Activated CD8-positive, alpha-beta memory T cell treated with anti-CD3 and anti-CD28 coated beads for 4 hours (primary cell): ENCODE results near the gene SAA1.
"Not testable (repeated sequence)": the region's sequence is repeated elsewhere in the genome, so short reads cannot be mapped to it uniquely, and the experiment has no call there.

Source experiments
- DNase-seq, 2 donors: peaks; one replicate each; pipeline ENCODE4 v3.0.0-alpha.2; 2020; ENCODE audit warnings: low read depth in 2 of 2

SAA1 gene

GRCh38 chr11:18259259-18259658 lies 6.8 kb upstream of the SAA1 start:
- no peak for DNase-seq

GRCh38 chr11:18261721-18262120 lies 4.3 kb upstream of the SAA1 start:
- DNase-seq: no peak

GRCh38 chr11:18262681-18263350 lies 3.2 kb upstream of the SAA1 start:
- not testable (repeated sequence) for DNase-seq

GRCh38 chr11:18264035-18264434 lies 2.0 kb upstream of the SAA1 start:
- DNase-seq: no peak

GRCh38 chr11:18264677-18265555 lies 1.1 kb upstream of the SAA1 start:
- DNase-seq: no peak

GRCh38 chr11:18267335-18268133 lies 1.5 kb downstream of the SAA1 start:
- DNase-seq: not testable (repeated sequence)

- DNase-seq: not testable (repeated sequence)
Observed at GRCh38 chr11:18269252-18269651, 3.2 kb downstream of the SAA1 start.

GRCh38 chr11:18270102-18270501 lies 4.0 kb downstream of the SAA1 start:
- no peak for DNase-seq

GRCh38 chr11:18271206-18271605 lies 5.1 kb downstream of the SAA1 start:
- no peak for DNase-seq

- no peak for DNase-seq
Observed at GRCh38 chr11:18277565-18278271, 11.7 kb downstream of the SAA1 start.

- no peak for DNase-seq
Observed at GRCh38 chr11:18280438-18281045, 14.5 kb downstream of the SAA1 start.

GRCh38 chr11:18282626-18283025 lies 16.6 kb downstream of the SAA1 start:
- no peak for DNase-seq

- DNase-seq: no peak
Observed at GRCh38 chr11:18285841-18286240, 19.8 kb downstream of the SAA1 start.

- no peak for DNase-seq
Observed at GRCh38 chr11:18288911-18289310, 22.8 kb downstream of the SAA1 start.

- no peak for DNase-seq
Observed at GRCh38 chr11:18294862-18295261, 28.8 kb downstream of the SAA1 start.

GRCh38 chr11:18295316-18295715 lies 29.3 kb downstream of the SAA1 start:
- DNase-seq: no peak

GRCh38 chr11:18299721-18300120 lies 33.7 kb downstream of the SAA1 start:
- DNase-seq: no peak

- no peak for DNase-seq
Observed at GRCh38 chr11:18304745-18305144, 38.7 kb downstream of the SAA1 start.

- DNase-seq: no peak
Observed at GRCh38 chr11:18307461-18308139, 41.5 kb downstream of the SAA1 start.

GRCh38 chr11:18308242-18308641 lies 42.2 kb downstream of the SAA1 start:
- no peak for DNase-seq

GRCh38 chr11:18309691-18310090 lies 43.6 kb downstream of the SAA1 start:
- DNase-seq: no peak
